Astrocyte (in vitro differentiated cells and primary cell): ENCODE data around the gene LRRC15.

Experiments used
- CTCF ChIP-seq: IDR thresholded peaks from 2 replicates; pipeline ENCODE4 v1.5.1; 2011; ENCODE audit warnings: low read depth, mild to moderate bottlenecking, inconsistent platforms, low read length, moderate library complexity; ENCODE audit not compliant: insufficient read depth
- EZH2 ChIP-seq: IDR thresholded peaks from 2 replicates; pipeline ENCODE4 v1.6.1; 2012; ENCODE audit warnings: mild to moderate bottlenecking, low read length, inconsistent platforms; ENCODE audit not compliant: insufficient read depth

GRCh38 chr3:194386648-194387047 is 17.1 kb upstream of the LRRC15 start:
- no peak for TF ChIP-seq CTCF
- TF ChIP-seq EZH2 = no peak
